ENCODE measurements around the gene MAP4K2. TPM values are rescaled to one million over a fixed set of nuclear protein-coding genes. Genes with fewer than 3 reads are reported as not detected.

MAP4K2 gene
- total RNA-seq, 4 donors from 2014 or later = 8.5 to 33.3 (median 17.7) TPM

GRCh38 chr11:64801158-64801464, 1.9 kb downstream of the MAP4K2 start:
- ATAC-seq (ENCODE audit: low FRiP score) = no peak
- TF ChIP-seq, protein P1, sequence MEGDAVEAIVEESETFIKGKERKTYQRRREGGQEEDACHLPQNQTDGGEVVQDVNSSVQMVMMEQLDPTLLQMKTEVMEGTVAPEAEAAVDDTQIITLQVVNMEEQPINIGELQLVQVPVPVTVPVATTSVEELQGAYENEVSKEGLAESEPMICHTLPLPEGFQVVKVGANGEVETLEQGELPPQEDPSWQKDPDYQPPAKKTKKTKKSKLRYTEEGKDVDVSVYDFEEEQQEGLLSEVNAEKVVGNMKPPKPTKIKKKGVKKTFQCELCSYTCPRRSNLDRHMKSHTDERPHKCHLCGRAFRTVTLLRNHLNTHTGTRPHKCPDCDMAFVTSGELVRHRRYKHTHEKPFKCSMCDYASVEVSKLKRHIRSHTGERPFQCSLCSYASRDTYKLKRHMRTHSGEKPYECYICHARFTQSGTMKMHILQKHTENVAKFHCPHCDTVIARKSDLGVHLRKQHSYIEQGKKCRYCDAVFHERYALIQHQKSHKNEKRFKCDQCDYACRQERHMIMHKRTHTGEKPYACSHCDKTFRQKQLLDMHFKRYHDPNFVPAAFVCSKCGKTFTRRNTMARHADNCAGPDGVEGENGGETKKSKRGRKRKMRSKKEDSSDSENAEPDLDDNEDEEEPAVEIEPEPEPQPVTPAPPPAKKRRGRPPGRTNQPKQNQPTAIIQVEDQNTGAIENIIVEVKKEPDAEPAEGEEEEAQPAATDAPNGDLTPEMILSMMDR (IDR thresholded peaks at IDR 0.05) = no peak
- no peak for DNase-seq (ENCODE audit: low spot score)

DNA sequence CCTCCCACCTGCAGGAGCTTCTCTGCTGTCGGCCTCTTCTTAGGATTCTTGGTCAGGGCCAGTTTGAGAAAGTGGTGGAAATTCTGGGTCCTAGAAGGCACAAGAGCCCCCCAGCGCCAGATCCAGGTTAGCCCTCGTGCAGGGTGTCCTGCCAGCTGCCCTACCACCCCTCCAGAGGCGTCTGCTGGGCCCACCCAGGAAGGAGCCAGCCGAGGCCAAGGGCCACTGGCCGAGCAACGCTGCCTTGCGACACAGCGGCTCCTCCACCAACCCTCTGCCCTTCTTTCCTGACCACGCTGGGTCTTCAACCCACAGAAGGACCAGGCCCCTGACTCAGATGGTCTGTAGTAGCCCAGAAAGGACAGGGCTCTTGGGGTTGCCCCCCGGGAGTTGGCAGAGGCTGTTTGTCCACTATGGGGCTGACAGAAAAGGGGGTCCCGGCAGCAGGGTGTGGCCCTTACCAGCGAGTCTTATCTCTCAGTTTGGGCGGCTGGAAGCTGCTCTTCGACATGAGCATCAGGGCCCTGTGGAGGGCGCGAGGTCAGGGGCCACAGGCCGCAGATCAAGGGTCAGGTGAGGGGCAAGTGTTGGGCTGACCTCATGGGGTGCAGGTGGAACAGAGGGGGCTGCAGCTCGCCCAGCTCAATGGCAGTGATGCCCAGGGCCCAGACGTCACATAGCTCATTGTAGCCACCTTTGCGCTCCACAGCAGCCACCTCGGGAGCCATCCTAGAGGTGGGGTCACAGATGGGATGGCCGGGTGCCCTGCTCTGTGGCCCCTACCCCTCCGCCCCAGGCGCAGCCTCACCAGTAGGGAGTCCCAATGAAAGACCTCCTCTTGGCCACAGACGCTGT, 2.5 kb downstream of the MAP4K2 start:
- ATAC-seq (ENCODE audit: low FRiP score) = no peak
- TF ChIP-seq, protein P1 (IDR thresholded peaks at IDR 0.05) = no peak
- DNase-seq (ENCODE audit: low spot score) = no peak

GRCh38 chr11:64799623-64800302, 3.3 kb downstream of the MAP4K2 start:
- TF ChIP-seq, protein P1 (IDR thresholded peaks at IDR 0.05) = no peak
- no peak for ATAC-seq (ENCODE audit: low FRiP score)
- no peak for DNase-seq (ENCODE audit: low spot score)

GRCh38 chr11:64799256-64799622, 3.8 kb downstream of the MAP4K2 start:
- TF ChIP-seq, protein P1 (IDR thresholded peaks at IDR 0.05) = no peak
- no peak for ATAC-seq (ENCODE audit: low FRiP score)
- no peak for DNase-seq (ENCODE audit: low spot score)

- ATAC-seq (ENCODE audit: low FRiP score) = no peak
- DNase-seq (ENCODE audit: low spot score) = no peak
- TF ChIP-seq, protein P1 (IDR thresholded peaks at IDR 0.05) = no peak
Observed at GRCh38 chr11:64796757-64797541, 6.1 kb downstream of the MAP4K2 start.

- ATAC-seq (ENCODE audit: low FRiP score) (no peak), DNase-seq (ENCODE audit: low spot score) (no peak)
- TF ChIP-seq, protein P1 (IDR thresholded peaks at IDR 0.05) = no peak
Observed at GRCh38 chr11:64796047-64796756, 6.8 kb downstream of the MAP4K2 start.

All from omental fat pad (tissue), 4 donors.